Suprapubic skin (tissue), 4 donors: ENCODE data around the gene SIGLEC11. TPM values are rescaled to one million over a fixed set of nuclear protein-coding genes. Genes with fewer than 3 reads are reported as not detected.

ENCODE experiments used
- DNase-seq, 2 donors: peaks; one replicate each; pipeline ENCODE4 v3.0.0-alpha.2; 2019; ENCODE audit warnings: low spot score in 2 of 2
- H3K27ac ChIP-seq: fragments of 200-600 bp; sonication (generic); one replicate; pipeline ENCODE4 v1.5.1; 2019
- H3K27me3 ChIP-seq: fragments of 200-600 bp; sonication (generic); one replicate; pipeline ENCODE4 v1.5.1; 2019
- H3K36me3 ChIP-seq: fragments of 200-600 bp; sonication (generic); one replicate; pipeline ENCODE4 v1.5.1; 2019
- H3K4me1 ChIP-seq: fragments of 200-600 bp; sonication (generic); one replicate; pipeline ENCODE4 v1.5.1; 2019
- H3K4me3 ChIP-seq: fragments of 200-600 bp; sonication (generic); one replicate; pipeline ENCODE4 v1.5.1; 2019; ENCODE audit warnings: mild to moderate bottlenecking
- H3K9me3 ChIP-seq: fragments of 200-600 bp; sonication (generic); one replicate; pipeline ENCODE4 v1.5.1; 2019
- EP300 ChIP-seq: sonication (generic); formaldehyde crosslinking; IDR thresholded peaks from one replicate; pipeline ENCODE4 v1.6.1; 2017; ENCODE audit warnings: antibody characterized with exemption
- POLR2A ChIP-seq, 2 donors: fragments of 450-650 bp; IDR thresholded peaks; one replicate each; pipeline ENCODE4 v1.6.1; 2017; ENCODE audit warnings: antibody characterized with exemption in 2 of 2, mild to moderate bottlenecking in 2 of 2, moderate library complexity in 2 of 2
- POLR2AphosphoS5 ChIP-seq, 3 donors: sonication (generic); formaldehyde crosslinking; IDR thresholded peaks; one replicate each; pipeline ENCODE4 v1.6.1; 2017; ENCODE audit warnings: antibody characterized with exemption in 3 of 3
- WGBS: methylation state at CpG from one replicate; pipeline ENCODE4 v1.1.5; 2018; 5-methylcytosine and 5-hydroxymethylcytosine counted together
- total RNA-seq, 4 donors: library from RNA; depleted of rRNA; stranded (reverse); fragments of >200 nt; gene quantifications; one replicate each; pipeline ENCODE4 v1.1.0, GENCODE V29; 2016
- TF ChIP-seq, protein P1 (sequence below), 2 donors: fragments of 200-600 bp in 1 of 2; fragments of 450-650 bp in 1 of 2; sonication (generic) in 1 of 2; IDR thresholded peaks; one replicate each; pipeline ENCODE4 v1.5.1; 2016 to 2019; ENCODE audit warnings: antibody characterized with exemption in 2 of 2, mild to moderate bottlenecking in 1 of 2, moderate library complexity in 1 of 2

Gene SIGLEC11
- total RNA-seq, 4 donors from 2014 or later = 0.30 TPM; not detected in 3

DNA sequence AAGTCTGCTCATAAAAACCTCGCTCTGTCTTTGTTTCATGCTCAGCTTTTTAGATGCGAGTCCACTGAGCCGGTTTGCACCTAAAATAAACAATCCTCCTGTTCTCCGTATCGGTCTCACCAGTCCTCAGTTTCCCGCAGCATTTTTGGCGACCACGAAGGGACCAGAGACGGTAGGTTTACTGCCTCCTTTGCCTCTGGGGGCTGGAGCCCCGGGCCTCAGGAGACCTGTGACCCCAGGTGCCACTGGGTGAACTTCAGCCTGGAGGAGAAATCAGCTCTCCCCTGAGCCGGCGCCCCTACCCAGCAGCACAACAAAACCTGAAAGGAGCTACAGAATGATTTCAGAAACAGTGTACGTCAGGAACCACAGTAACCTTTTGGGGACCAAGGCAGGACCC, 8.1 kb downstream of the SIGLEC11 start:
- H3K27me3 ChIP-seq = peaks cover 2% of the 10 kb centered on the region
- WGBS = 75% methylated on average over 11 of the region's 13 CpGs
- no peak for DNase-seq
- TF ChIP-seq, protein P1, sequence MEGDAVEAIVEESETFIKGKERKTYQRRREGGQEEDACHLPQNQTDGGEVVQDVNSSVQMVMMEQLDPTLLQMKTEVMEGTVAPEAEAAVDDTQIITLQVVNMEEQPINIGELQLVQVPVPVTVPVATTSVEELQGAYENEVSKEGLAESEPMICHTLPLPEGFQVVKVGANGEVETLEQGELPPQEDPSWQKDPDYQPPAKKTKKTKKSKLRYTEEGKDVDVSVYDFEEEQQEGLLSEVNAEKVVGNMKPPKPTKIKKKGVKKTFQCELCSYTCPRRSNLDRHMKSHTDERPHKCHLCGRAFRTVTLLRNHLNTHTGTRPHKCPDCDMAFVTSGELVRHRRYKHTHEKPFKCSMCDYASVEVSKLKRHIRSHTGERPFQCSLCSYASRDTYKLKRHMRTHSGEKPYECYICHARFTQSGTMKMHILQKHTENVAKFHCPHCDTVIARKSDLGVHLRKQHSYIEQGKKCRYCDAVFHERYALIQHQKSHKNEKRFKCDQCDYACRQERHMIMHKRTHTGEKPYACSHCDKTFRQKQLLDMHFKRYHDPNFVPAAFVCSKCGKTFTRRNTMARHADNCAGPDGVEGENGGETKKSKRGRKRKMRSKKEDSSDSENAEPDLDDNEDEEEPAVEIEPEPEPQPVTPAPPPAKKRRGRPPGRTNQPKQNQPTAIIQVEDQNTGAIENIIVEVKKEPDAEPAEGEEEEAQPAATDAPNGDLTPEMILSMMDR (IDR thresholded peaks at IDR 0.05) = no peak
- TF ChIP-seq POLR2A (IDR thresholded peaks at IDR 0.05) (no peak), EP300 (no peak), POLR2AphosphoS5 (IDR thresholded peaks at IDR 0.05) (no peak)
- H3K4me3 ChIP-seq = no peak overlapping the region
- H3K4me1 ChIP-seq = peaks cover 17% of the 10 kb centered on the region
- no peaks in the 10 kb centered on the region for H3K36me3 ChIP-seq
- no peak overlapping the region for H3K27ac ChIP-seq
- H3K9me3 ChIP-seq = no peaks in the 10 kb centered on the region

DNA sequence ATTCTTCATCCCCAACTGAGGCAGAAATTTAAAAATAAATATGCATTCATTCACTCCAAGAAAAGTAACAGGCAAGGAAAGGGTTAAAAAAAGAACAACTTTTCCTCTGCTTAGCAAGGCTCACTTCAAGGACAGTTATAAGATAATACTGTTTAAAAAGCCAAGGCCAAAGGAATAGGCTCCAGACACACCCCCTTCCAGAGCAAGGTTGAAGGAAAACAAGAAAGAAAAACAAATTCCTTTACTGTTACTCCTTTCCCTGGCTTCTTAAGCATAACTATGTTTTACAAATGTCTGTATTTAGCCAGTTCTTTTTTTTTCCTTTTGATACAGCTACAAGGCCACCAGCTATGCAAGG, 8.5 kb downstream of the SIGLEC11 start:
- H3K36me3 ChIP-seq = no peaks in the 10 kb centered on the region
- H3K27ac ChIP-seq = no peak overlapping the region
- no peaks in the 10 kb centered on the region for H3K9me3 ChIP-seq
- no peak for TF ChIP-seq POLR2A (IDR thresholded peaks at IDR 0.05)
- TF ChIP-seq, protein P1 (IDR thresholded peaks at IDR 0.05) = no peak
- TF ChIP-seq EP300 = no peak
- TF ChIP-seq POLR2AphosphoS5 (IDR thresholded peaks at IDR 0.05) = no peak
- peaks cover 17% of the 10 kb centered on the region for H3K4me1 ChIP-seq
- H3K27me3 ChIP-seq = peaks cover 2% of the 10 kb centered on the region
- no peak for DNase-seq
- H3K4me3 ChIP-seq = no peak overlapping the region

DNA sequence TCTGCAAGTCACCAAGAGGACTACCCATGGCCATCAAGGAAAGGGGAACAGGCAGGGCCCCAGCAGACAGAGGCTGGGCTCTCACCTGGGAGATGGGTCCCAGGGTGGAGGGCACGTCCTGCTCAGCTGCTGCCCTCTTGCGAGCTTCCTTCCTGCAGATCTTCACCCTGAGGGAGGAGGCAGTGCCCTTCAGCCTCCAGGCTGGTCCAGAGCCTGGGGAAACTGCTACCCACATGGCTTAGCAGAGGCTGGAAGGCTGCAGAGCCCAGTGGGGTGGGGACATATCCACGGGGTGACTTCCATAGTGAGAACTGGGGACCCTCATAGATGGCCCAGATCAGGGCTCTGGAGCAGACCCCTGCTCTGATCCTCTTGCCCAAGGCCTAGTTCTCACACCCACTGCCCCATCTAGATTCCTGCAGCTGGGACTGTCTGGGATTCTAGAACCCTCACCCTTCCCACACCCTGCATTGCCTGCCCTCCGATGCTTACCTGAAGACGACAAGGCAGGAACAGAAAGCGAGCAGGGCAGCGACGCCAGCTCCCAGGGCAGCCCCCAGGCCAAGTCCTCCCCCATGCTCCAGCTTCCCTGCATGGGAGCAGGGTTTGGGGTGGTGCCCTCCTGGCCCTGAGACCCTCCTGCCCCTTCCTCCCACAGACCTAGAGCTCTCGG, 9.0 kb downstream of the SIGLEC11 start:
- H3K9me3 ChIP-seq = no peaks in the 10 kb centered on the region
- DNase-seq = no peak
- H3K36me3 ChIP-seq = no peaks in the 10 kb centered on the region
- TF ChIP-seq EP300 (no peak), POLR2AphosphoS5 (IDR thresholded peaks at IDR 0.05) (no peak), POLR2A (IDR thresholded peaks at IDR 0.05) (no peak)
- TF ChIP-seq, protein P1 (IDR thresholded peaks at IDR 0.05) = no peak
- 92% methylated on average over 9 of the region's 9 CpGs for WGBS
- no peak overlapping the region for H3K4me3 ChIP-seq
- H3K27ac ChIP-seq = no peak overlapping the region
- H3K4me1 ChIP-seq = peaks cover 17% of the 10 kb centered on the region
- H3K27me3 ChIP-seq = peaks cover 2% of the 10 kb centered on the region

DNA sequence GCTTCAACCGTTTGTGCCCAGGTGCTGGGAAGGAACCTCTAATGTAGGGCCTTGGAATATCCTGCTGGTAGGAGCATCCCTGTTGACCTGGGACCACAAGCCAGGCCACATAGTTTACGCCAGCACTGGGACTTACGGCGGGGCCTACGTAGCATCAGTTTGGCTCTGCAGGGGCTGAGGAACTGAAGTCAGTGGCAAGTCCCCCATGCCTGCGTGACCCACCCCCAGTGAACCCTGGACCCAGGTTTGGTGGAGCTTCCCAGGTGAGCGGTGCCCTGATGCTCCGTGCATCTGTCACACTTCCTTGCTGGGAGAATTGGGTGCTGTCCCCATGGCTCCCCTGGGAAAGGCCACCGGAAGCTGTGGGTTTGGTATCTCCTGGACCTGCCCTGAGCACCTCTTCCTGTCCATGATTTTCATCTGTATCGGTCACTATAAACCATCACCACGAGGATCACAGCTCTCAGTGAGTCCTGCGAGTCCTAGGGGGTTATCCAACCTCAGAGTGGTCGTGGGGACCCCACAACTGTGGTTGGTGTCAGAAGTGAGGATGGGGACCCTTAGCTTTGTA, 9.9 kb downstream of the SIGLEC11 start:
- no peaks in the 10 kb centered on the region for H3K36me3 ChIP-seq
- TF ChIP-seq EP300 (no peak), POLR2A (IDR thresholded peaks at IDR 0.05) (no peak), POLR2AphosphoS5 (IDR thresholded peaks at IDR 0.05) (no peak)
- TF ChIP-seq, protein P1 (IDR thresholded peaks at IDR 0.05) = no peak
- H3K4me1 ChIP-seq = peaks cover 17% of the 10 kb centered on the region
- H3K4me3 ChIP-seq = no peak overlapping the region
- peak in 1 of 2 donors; percentile 44 for DNase-seq
- no peak overlapping the region for H3K27ac ChIP-seq
- WGBS = 94% methylated on average over 13 of the region's 13 CpGs
- peaks cover 5% of the 10 kb centered on the region for H3K27me3 ChIP-seq
- H3K9me3 ChIP-seq = no peaks in the 10 kb centered on the region

DNA sequence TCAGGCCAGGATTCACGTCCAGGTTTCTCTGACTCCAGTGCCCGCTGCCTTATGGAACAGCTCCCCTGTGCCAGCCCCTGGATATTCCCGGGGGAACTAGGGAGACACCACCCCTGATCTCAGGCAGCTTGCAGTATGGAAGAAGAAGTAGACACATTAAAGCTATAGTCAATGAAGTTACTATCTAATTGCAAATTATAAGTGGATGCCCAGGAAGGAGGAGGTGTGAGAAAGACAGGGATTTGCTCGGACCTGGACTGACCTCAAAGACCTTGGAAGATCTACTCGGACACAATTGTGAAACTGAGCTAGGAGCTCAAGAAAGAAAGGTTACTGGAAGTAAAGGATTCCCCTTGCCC, 10.4 kb downstream of the SIGLEC11 start:
- TF ChIP-seq POLR2A (IDR thresholded peaks at IDR 0.05) (no peak), POLR2AphosphoS5 (IDR thresholded peaks at IDR 0.05) (no peak), EP300 (no peak)
- TF ChIP-seq, protein P1 (IDR thresholded peaks at IDR 0.05) = no peak
- Histone ChIP-seq H3K4me1 (peaks cover 17% of the 10 kb centered on the region), H3K36me3 (no peaks in the 10 kb centered on the region), H3K4me3 (no peak overlapping the region), H3K27me3 (peaks cover 5% of the 10 kb centered on the region), H3K9me3 (no peaks in the 10 kb centered on the region), H3K27ac (no peak overlapping the region)
- peak in 1 of 2 donors; percentile 21 for DNase-seq
- 84% methylated on average over 5 of the region's 5 CpGs for WGBS
